Activated CD8-positive, alpha-beta memory T cell treated with anti-CD3 and anti-CD28 coated beads for 48 hours (primary cell): ENCODE measurements around the gene SNORC.

Experiments used
- DNase-seq, 3 experiments: peaks; one replicate each; pipeline ENCODE4 v3.0.0-alpha.2; 2020; ENCODE audit warnings: low read depth in 2 of 3, low spot score in 2 of 3

The SNORC gene

GRCh38 chr2:232869138-232870017, 686 bp upstream of the SNORC start:
- no peak for DNase-seq

- DNase-seq, result no peak
Observed at GRCh38 chr2:232870766-232871371, 805 bp downstream of the SNORC start.

GRCh38 chr2:232871418-232871834, 1.4 kb downstream of the SNORC start:
- DNase-seq, result no peak

- DNase-seq, result no peak
Observed at GRCh38 chr2:232871835-232872736, 2.0 kb downstream of the SNORC start.

- no peak for DNase-seq
Observed at GRCh38 chr2:232872826-232873225, 2.8 kb downstream of the SNORC start.

- no peak for DNase-seq
Observed at GRCh38 chr2:232873292-232873908, 3.3 kb downstream of the SNORC start.

GRCh38 chr2:232873909-232874641, 4.0 kb downstream of the SNORC start:
- DNase-seq, result no peak

- no peak for DNase-seq
Observed at GRCh38 chr2:232874677-232875223, 4.7 kb downstream of the SNORC start.

- no peak for DNase-seq
Observed at GRCh38 chr2:232875256-232876121, 5.4 kb downstream of the SNORC start.

- no peak for DNase-seq
Observed at GRCh38 chr2:232876161-232876977, 6.3 kb downstream of the SNORC start.

GRCh38 chr2:232876978-232877441, 6.9 kb downstream of the SNORC start:
- no peak for DNase-seq

- no peak for DNase-seq
Observed at GRCh38 chr2:232877940-232878511, 8.0 kb downstream of the SNORC start.

- no peak for DNase-seq
Observed at GRCh38 chr2:232878855-232879617, 9.0 kb downstream of the SNORC start.

- no peak for DNase-seq
Observed at GRCh38 chr2:232879618-232880494, 9.8 kb downstream of the SNORC start.

GRCh38 chr2:232880764-232881351, 10.8 kb downstream of the SNORC start:
- no peak for DNase-seq

- DNase-seq, result no peak
Observed at GRCh38 chr2:232882085-232882484, 12.0 kb downstream of the SNORC start.
